K562 treated with DMSO at 1 percent for 48 hours (cell line): ENCODE results near the gene MT1G. TPM values are rescaled to one million over a fixed set of nuclear protein-coding genes. Genes with fewer than 3 reads are reported as not detected.

Experiments used
- total RNA-seq: library from RNA; unstranded; fragments of 300-600 nt; gene quantifications from 2 replicates; pipeline ENCODE4 v1.2.3, GENCODE V29; 2022; ENCODE audit warnings: low replicate concordance; ENCODE audit errors: extremely low read depth

Gene MT1G
- total RNA-seq, result not detected in 2 replicates

GRCh38 chr16:56667581-56668571 is at the start of gene MT1G:
Gene MT1G, minus strand, starts transcription at chr16:56668065. Its CDS starts 72 bp downstream, at chr16:56667993.

GRCh38 chr16:56681939-56682702 is 14.3 kb upstream of the MT1G start, which contains the start of gene MT1X:
Gene MT1X, plus strand, starts transcription at chr16:56682470. Its CDS starts 71 bp downstream, at chr16:56682541.

GRCh38 chr16:56669005-56669839 is 1.4 kb upstream of the MT1G start, which contains the start of gene MT1H:
Gene MT1H, plus strand, starts transcription at chr16:56669814. Its CDS starts 71 bp downstream, at chr16:56669885.

GRCh38 chr16:56657555-56658326 is 10.1 kb downstream of the MT1G start, which contains the start of gene MT1F:
Gene MT1F, plus strand, starts transcription at chr16:56657959. Its CDS starts 100 bp downstream, at chr16:56658059.

DNA sequence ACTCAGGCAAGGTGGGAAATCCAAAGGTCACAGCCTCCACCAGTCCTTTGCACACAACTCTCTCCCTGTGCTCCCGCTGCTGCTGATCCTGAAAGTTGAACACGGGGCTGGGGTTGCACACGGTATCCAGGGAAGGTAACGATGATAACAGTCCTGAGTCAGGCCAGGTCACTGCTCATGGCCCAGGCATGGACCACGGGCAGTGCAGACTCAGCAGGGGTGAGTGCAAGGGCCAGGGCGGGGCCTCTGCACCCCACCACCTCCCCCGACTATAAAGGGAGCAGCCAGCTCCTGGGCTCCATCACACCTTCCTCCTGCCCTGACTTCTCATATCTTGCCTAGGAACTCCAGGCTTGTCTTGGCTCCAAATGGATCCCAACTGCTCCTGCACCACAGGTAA is 16.3 kb downstream of the MT1G start, which contains the start of gene MT1B:
Gene MT1B, plus strand, starts transcription at position 301 of the 400 bp plus-strand sequence. Its CDS starts 68 bp downstream, at position 369.

GRCh38 chr16:56637814-56638750 is 29.8 kb downstream of the MT1G start, which contains the start of gene MT1A:
Gene MT1A, plus strand, starts transcription at chr16:56638666. Its CDS starts 73 bp downstream, at chr16:56638739.

DNA sequence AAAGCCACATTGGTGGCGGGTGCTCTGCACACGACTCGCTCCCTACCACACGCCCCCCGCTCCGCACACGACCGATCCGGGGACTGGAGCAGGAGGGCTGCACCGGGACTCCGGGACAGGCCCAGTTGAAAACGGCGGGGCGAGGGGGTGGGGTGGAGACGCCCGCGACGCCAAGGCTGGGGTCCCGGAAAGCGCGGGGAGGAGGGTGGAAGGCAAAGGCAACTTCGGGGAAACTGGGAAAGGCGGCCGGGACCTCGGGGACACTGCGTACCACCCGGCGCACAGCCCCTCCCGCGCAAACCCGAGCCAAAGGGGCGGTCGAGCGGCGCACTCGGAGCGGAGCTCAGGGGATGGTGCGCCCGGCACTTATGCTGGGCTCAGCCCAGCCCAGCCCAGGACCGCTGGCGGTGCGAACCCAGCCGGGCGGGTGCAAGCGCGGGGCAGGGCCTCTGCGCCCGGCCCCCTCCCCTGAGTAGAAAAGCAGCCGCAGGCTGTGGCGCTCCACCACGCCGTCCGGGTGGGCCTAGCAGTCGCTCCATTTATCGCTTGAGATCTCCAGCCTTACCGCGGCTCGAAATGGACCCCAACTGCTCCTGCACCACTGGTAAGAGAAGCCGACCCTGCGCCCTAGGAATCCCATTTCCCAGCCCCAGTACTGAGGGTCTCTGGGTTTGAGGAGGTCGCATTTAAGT is 35.6 kb downstream of the MT1G start, which contains the start of gene MT1M:
Gene MT1M, plus strand, starts transcription at position 504 of the 692 bp plus-strand sequence. Its CDS starts 73 bp downstream, at position 577.

DNA sequence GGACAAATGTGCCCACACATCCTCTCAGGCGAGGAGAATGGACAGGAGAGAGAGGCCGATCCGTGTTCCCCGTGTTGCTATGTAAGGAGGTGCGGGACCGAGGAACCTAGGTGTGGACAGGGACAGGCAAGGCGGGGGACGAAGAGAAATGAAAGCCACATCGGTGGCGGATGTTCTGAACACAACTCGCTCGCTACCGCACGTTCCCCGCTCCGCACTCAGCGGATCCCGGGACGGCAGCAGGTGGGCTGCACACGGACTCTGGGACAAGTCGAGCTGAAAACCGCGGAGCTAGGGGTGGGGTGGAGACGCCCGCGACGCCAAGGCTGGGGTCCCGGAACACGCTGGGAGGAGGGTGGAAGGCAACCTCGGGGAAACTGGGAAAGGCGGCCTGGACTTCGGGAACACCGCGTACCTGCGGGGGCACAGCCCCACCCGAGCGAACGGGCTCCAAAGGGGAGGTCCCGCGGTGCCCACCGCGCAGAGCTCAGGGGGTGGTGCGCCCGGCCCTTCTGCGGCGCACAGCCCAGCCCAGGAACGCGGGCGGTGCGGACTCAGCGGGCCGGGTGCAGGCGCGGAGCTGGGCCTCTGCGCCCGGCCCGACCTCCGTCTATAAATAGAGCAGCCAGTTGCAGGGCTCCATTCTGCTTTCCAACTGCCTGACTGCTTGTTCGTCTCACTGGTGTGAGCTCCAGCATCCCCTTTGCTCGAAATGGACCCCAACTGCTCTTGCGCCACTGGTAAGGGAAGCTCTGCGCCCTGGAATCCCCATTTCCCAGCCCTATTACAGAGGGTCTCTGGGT is 42.5 kb downstream of the MT1G start, which contains the start of gene MT1E:
Gene MT1E, plus strand, starts transcription at position 642 of the 803 bp plus-strand sequence. Its CDS starts 71 bp downstream, at position 713.

Other genes with a start within 250 kb of the MT1G start
- gene AMFR, start 242.5 kb downstream of the MT1G start, total RNA-seq, result not detected in 2 replicates
- not detected in 2 replicates for gene NUDT21, start 216.7 kb downstream of the MT1G start, total RNA-seq
- not detected in 2 replicates for gene OGFOD1, start 216.5 kb downstream of the MT1G start, total RNA-seq
- not detected in 2 replicates for gene BBS2, start 148.0 kb downstream of the MT1G start, total RNA-seq
- not detected in 2 replicates for gene MT4, start 103.0 kb downstream of the MT1G start, total RNA-seq
- gene MT3, start 78.5 kb downstream of the MT1G start, total RNA-seq, result not detected in 2 replicates
- gene MT2A, start 59.5 kb downstream of the MT1G start, total RNA-seq, result not detected in 2 replicates
- gene MT1E, start 42.3 kb downstream of the MT1G start, total RNA-seq, result not detected in 2 replicates
- gene MT1M, start 35.4 kb downstream of the MT1G start, total RNA-seq, result not detected in 2 replicates
- gene MT1A, start 29.4 kb downstream of the MT1G start, total RNA-seq, result not detected in 2 replicates
- not detected in 2 replicates for gene MT1B, start 16.2 kb downstream of the MT1G start, total RNA-seq
- gene MT1F, start 10.1 kb downstream of the MT1G start, total RNA-seq, result not detected in 2 replicates
- gene MT1H, start 1.7 kb upstream of the MT1G start, total RNA-seq, result not detected in 2 replicates
- gene MT1X, start 14.4 kb upstream of the MT1G start, total RNA-seq, result not detected in 2 replicates
- 184 TPM in 1 of 2 replicates, not detected in the other for gene NUP93, start 62.1 kb upstream of the MT1G start, total RNA-seq
- gene SLC12A3, start 197.1 kb upstream of the MT1G start, total RNA-seq, result not detected in 2 replicates